GM21390 (cell line): ENCODE measurements around the gene SRGN.

Experiments used
- ATAC-seq: cut with Tn5 transposase; IDR thresholded peaks from one replicate; pipeline ENCODE4 v1.9.1; 2021; ENCODE audit not compliant: unreplicated experiment

SRGN gene

GRCh38 chr10:69060127-69060798 is 27.6 kb upstream of the SRGN start:
- no peak for ATAC-seq

- peak; percentile 44 for ATAC-seq
These were observed 26.4 kb upstream of the SRGN start for GRCh38 chr10:69061305-69062161.

GRCh38 chr10:69062901-69063300 is 25.0 kb upstream of the SRGN start:
- ATAC-seq = no peak

- no peak for ATAC-seq
These were observed 23.1 kb upstream of the SRGN start for GRCh38 chr10:69064762-69065328.

- ATAC-seq = peak; percentile 52
These were observed 22.2 kb upstream of the SRGN start for GRCh38 chr10:69065406-69066361.

- ATAC-seq = no peak
These were observed 20.7 kb upstream of the SRGN start for GRCh38 chr10:69067189-69067588.

- ATAC-seq = no peak
These were observed 19.4 kb upstream of the SRGN start for GRCh38 chr10:69068549-69068948.

- ATAC-seq = no peak
These were observed 18.5 kb upstream of the SRGN start for GRCh38 chr10:69069090-69070042.

- no peak for ATAC-seq
These were observed 17.0 kb upstream of the SRGN start for GRCh38 chr10:69070951-69071350.

- no peak for ATAC-seq
These were observed 16.3 kb upstream of the SRGN start for GRCh38 chr10:69071610-69072009.

GRCh38 chr10:69073026-69073425 is 14.9 kb upstream of the SRGN start:
- no peak for ATAC-seq

GRCh38 chr10:69073736-69074364 is 14.1 kb upstream of the SRGN start:
- no peak for ATAC-seq

- ATAC-seq = no peak
These were observed 13.4 kb upstream of the SRGN start for GRCh38 chr10:69074532-69074931.

- no peak for ATAC-seq
These were observed 12.5 kb upstream of the SRGN start for GRCh38 chr10:69075431-69075830.

GRCh38 chr10:69078311-69078710 is 9.6 kb upstream of the SRGN start:
- ATAC-seq = no peak

GRCh38 chr10:69080226-69080625 is 7.7 kb upstream of the SRGN start:
- ATAC-seq = no peak

- no peak for ATAC-seq
These were observed 1.8 kb upstream of the SRGN start for GRCh38 chr10:69086001-69086509.

GRCh38 chr10:69088471-69088769 is 517 bp downstream of the SRGN start:
- no peak for ATAC-seq

GRCh38 chr10:69088801-69089501 is 1.0 kb downstream of the SRGN start:
- ATAC-seq = no peak
